GM19025 (cell line): ENCODE data around the gene LRP6.
"Not testable (repeated sequence)": the region's sequence is repeated elsewhere in the genome, so short reads cannot be mapped to it uniquely, and the experiment has no call there.

Experiments used
- ATAC-seq: cut with Tn5 transposase; IDR thresholded peaks from one replicate; pipeline ENCODE4 v1.9.1; 2021; ENCODE audit warnings: mild to moderate bottlenecking, low read depth, moderate library complexity; ENCODE audit not compliant: unreplicated experiment

The LRP6 gene

GRCh38 chr12:12266389-12266872 is 413 bp downstream of the LRP6 start:
- ATAC-seq: no peak

GRCh38 chr12:12265571-12266388 is 1.1 kb downstream of the LRP6 start:
- ATAC-seq: no peak

GRCh38 chr12:12265035-12265434 is 1.8 kb downstream of the LRP6 start:
- no peak for ATAC-seq

GRCh38 chr12:12263909-12264308 is 2.9 kb downstream of the LRP6 start:
- no peak for ATAC-seq

GRCh38 chr12:12256291-12256757 is 10.5 kb downstream of the LRP6 start:
- not testable (repeated sequence) for ATAC-seq

- no peak for ATAC-seq
Measured at GRCh38 chr12:12254553-12254952, 12.3 kb downstream of the LRP6 start.

- no peak for ATAC-seq
Measured at GRCh38 chr12:12249216-12250050, 17.4 kb downstream of the LRP6 start.

- ATAC-seq: no peak
Measured at GRCh38 chr12:12247584-12247983, 19.3 kb downstream of the LRP6 start.

GRCh38 chr12:12244341-12244740 is 22.5 kb downstream of the LRP6 start:
- no peak for ATAC-seq

- no peak for ATAC-seq
Measured at GRCh38 chr12:12240662-12241340, 26.0 kb downstream of the LRP6 start.

GRCh38 chr12:12239127-12239526 is 27.7 kb downstream of the LRP6 start:
- no peak for ATAC-seq

- ATAC-seq: no peak
Measured at GRCh38 chr12:12238605-12239004, 28.2 kb downstream of the LRP6 start.

- ATAC-seq: no peak
Measured at GRCh38 chr12:12236896-12237295, 29.9 kb downstream of the LRP6 start.

GRCh38 chr12:12230275-12230674 is 36.6 kb downstream of the LRP6 start:
- no peak for ATAC-seq

- no peak for ATAC-seq
Measured at GRCh38 chr12:12229556-12230092, 37.2 kb downstream of the LRP6 start.

GRCh38 chr12:12228402-12228801 is 38.4 kb downstream of the LRP6 start:
- no peak for ATAC-seq

GRCh38 chr12:12226187-12226586 is 40.7 kb downstream of the LRP6 start:
- no peak for ATAC-seq

- no peak for ATAC-seq
Measured at GRCh38 chr12:12224240-12224940, 42.5 kb downstream of the LRP6 start.

GRCh38 chr12:12221560-12221959 is 45.3 kb downstream of the LRP6 start:
- no peak for ATAC-seq

- ATAC-seq: no peak
Measured at GRCh38 chr12:12219664-12220063, 47.2 kb downstream of the LRP6 start.
